GM19351 (cell line): ENCODE results near the gene SLC24A4.

Experiments used
- ATAC-seq: cut with Tn5 transposase; IDR thresholded peaks from one replicate; pipeline ENCODE4 v1.9.1; 2021; ENCODE audit warnings: mild to moderate bottlenecking, moderate library complexity; ENCODE audit not compliant: unreplicated experiment

Gene SLC24A4

DNA sequence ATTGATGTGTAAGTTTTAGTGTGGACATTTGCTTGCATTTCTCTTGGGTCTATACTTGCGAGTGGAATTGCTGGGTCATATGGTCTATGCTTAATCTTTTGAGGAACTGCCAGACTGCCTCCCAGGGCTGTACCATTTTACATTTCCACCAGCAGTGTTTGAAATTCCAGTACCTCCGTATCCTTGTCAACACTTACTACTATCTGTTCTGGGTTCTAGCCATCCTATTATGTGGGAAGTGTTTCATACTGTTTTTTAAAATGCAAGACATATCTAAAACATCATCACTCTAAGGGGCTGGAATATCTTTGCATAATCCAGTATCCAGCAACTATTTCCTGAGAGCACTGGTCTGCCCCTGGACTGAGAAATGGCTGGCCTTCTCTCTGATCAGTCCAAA, 110.4 kb downstream of the SLC24A4 start:
- ATAC-seq, result no peak

DNA sequence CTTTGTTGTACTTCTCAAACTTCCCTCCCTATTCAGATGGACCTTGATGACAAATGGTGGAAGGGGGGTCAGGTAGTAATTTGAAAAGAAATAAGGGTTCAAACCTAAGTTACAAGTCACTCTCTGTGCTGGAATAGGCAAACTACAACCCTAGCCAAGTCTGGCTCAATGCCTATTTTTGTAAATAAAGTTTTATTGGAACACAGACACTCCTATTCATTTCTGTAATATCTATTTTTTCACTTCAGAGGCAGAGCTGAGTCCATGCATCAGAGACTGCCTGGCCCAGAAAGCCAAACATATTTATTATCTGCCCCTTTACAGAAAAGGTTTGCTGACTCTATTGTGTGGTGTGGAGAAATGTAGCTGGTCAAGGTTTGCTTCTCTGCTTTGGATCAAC, 112.2 kb downstream of the SLC24A4 start:
- no peak for ATAC-seq

DNA sequence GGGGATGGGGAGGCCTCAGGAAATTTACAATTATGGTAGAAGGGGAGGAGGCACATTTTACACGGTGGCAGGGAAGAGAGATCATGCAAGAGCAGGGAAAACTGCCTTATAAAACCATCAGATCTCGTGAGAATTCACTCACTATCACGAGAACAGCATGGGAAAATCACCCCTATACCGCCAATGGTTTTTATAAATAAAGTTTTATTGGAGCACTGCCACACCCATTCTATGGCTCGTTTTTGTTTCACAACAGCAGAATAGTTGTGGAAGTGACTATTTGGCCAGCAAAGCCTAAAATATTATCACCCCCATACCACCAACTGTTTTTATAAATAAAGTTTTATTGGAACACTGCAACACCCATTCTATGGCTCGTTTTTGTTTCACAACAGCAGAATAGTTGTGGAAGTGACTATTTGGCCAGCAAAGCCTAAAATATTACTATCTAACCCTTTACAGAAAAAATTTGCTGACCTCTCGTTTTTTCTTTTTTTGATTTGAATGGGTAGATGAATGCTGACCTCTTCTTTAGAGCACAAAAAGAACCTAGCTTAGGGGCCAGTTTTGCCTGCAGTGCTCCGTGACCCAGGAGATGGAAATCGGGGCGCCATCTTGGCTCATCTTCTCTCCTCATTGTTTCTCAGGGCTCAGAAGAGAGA, 113.3 kb downstream of the SLC24A4 start:
- ATAC-seq, result no peak

DNA sequence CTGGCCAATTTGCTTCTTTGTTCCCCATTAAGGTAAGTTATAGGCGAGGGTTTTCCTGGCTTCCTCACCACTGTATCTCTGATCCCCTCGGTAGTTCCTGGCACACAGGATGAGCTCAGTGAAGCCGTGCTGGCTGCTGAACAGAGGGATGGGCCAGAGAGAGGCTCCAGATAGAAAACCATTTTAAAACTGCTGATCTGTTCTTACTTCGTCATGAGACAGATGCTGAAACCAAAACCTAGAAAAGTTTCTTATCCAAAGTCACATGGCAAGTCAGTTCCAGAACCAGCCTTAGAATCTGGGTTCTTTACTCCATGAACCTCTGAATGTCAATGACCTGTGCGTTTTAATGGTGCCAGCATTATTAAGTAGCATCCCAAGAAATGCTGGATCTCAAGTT, 114.3 kb downstream of the SLC24A4 start:
- ATAC-seq, result no peak

DNA sequence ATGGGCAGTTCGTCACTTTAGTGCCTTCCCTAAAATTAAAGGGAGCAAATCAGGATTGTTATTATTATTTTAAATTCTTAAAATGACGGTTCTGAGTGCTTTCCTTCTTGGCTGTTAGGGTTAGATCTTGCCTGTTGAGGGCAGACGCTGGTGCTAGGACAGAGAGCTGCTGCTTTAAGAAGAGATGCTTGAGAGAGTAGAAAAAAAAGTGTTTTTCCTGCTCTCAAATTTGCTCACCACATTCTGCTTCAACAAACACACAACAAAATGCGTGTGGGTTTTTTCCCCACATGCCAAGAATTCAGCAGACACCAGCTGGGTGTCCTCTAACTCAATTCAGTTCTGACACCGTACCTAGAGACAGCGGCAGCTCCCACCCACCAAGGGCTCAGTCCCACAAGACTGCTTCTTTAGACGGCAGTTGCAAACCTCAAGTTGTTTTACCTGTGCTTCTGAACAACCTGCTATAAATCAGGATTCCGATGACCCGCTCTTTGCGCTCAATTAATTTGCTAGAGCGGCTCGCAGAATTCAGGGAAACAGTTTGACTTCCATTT, 114.8 kb downstream of the SLC24A4 start:
- ATAC-seq, result no peak

DNA sequence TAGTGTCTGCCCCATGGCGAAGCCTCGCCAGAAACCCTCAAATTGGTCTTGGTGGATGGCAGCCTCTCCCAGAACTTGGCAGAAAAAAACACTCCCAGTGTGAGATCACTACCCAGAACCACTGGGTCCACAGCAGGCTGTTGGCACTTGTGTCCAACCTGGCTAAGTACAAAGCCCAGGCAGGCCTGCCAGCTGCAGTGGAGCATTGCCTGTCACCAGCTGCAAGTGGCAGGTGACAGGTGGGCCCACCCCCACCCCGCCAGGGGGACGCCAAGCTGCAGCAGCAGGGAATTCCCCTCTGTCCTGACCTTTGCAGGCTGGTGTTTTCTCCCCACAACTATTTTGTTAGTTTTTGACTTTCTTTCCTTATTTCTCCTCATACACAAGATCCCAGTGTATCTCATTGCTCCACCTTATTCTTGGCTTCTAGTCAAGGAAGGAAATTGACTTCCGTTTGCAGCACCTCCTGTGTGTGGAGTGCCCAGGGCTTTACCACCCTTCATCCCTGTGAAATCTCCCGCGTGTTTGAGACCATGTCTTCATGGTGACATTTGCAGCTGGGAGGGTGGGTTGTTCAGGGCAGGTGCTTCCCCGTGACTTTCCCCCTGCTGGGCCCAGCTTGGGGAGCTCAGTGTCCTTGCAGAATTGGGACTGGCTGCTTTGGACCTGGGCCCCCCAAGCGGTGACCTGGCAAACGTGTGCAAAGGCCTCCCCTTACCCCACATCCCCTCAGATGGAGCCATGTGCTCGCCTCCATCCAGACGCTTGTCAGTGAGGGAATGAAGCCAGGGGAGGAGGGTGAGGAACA, 116.8 kb downstream of the SLC24A4 start:
- no peak for ATAC-seq

DNA sequence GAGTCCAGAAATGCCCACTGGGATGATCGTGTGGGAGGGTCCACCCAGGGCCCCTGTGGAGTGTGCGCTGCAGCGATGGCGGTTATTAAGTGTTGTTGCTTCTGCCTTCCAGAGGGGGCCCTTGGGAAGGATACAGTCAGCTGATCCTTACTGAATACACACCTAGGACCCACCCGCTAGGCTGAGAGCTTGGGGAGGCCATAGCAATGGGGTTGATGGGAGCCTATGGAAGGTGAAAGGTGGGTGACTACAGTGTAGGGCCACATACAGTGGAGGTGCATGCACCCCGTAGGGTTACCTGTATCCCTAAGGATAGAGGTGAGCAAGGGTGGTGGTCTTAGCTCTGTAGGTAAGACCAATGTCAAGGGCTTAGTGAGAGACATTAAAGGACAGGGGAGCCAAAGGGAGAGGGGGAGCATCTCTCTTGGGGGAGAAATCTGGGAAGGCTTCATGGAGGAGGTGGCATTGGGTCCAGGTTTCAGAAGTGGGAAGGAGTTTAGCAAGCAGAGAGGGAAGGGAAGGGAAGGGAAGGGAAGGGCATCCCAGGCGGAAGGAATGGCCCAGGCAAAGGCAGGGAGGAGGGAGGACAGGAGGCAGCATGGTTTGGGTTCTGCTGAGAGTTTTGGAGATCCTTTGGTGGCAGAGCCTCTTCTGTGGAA, 117.5 kb downstream of the SLC24A4 start:
- no peak for ATAC-seq

DNA sequence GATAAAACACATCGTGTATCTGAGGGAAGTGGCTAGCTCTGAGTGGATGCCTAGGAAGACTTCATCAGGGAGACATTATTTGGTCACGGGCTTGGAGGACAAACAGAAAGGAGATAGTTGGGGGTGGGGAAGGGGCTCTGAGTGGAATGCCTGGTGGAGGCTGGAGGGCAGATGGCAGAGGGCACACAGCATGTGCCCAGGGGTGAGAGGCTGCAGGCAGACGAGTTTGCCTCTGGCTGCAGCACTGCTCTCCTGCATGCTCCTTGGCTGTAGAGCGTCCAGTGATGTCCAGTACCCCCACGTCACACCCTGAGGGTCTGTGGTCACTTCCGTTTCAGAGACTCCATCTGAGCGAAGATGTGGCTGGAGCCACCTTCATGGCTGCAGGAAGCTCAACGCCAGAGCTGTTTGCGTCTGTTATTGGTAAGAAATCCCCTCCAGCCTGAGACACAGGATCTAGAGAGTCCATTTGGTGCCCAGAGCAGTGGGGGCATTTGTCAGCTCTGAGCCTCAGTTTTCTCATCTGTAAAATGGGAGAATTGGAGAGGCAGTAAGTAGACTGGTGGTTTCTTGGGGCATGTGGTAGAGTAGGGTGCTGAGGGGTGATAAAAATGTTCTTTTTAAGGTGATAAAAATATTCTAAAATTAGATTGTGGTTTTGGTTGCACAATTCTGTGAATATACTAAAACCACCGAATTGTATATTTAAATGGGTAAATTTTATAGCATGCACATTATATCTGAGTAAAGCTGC, 119.0 kb downstream of the SLC24A4 start:
- no peak for ATAC-seq

DNA sequence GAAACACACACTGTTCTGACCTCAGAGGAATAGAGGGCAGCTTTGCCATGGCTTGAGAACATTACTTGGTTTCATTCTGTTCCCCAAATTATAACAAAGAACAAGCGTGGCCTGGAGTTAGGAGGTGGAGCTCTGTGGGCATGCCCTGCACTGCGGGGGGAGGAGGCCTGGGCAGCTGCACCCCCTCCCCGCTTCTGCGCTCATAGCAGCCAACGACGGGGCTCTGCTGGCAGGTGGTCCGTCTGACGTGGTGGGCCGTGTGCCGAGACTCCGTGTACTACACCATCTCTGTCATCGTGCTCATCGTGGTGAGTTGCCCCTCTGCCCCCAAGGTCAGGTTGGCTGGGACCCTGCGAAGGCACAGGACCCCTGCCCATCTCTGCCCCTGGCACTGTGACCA, 120.2 kb downstream of the SLC24A4 start:
- no peak for ATAC-seq

DNA sequence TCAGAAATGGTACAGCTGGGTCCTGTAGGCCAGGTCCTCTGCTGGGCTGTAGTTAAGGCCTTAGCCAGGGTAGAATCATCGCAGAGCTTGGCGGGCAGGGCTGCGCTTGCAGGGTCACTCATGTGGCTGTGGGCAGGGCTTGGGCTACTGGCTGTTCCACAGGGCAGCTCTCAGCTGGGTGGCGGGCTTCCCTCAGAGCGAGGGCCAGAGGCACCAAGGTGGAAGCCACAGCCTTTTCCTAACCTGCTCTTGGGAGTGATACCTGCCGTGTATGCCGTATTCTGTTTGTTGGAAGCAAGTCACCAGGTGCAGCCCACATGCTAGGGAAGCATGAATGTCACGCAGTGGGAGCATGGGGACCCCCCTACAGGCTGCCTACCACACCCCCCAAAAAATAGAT, 120.8 kb downstream of the SLC24A4 start:
- no peak for ATAC-seq

DNA sequence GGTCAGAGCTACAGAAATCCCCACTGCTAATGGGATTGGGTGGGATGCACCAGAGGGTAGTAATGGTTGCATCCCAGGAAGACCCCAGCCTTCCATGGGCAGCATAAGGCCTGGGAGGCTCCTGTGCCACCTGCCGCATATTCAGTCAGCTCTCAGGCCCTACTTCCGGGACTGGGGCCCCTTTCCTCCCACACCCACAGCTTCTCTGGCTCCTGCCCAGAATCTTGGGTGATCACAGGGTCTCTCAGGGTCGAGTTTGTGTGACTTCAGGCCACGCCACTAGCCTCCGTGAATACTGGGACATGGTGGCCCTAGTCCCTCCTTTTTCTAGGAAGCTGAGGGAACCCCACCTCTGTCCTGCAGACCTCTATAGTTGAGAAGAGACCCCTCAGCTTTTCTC, 123.8 kb downstream of the SLC24A4 start:
- ATAC-seq, result no peak

DNA sequence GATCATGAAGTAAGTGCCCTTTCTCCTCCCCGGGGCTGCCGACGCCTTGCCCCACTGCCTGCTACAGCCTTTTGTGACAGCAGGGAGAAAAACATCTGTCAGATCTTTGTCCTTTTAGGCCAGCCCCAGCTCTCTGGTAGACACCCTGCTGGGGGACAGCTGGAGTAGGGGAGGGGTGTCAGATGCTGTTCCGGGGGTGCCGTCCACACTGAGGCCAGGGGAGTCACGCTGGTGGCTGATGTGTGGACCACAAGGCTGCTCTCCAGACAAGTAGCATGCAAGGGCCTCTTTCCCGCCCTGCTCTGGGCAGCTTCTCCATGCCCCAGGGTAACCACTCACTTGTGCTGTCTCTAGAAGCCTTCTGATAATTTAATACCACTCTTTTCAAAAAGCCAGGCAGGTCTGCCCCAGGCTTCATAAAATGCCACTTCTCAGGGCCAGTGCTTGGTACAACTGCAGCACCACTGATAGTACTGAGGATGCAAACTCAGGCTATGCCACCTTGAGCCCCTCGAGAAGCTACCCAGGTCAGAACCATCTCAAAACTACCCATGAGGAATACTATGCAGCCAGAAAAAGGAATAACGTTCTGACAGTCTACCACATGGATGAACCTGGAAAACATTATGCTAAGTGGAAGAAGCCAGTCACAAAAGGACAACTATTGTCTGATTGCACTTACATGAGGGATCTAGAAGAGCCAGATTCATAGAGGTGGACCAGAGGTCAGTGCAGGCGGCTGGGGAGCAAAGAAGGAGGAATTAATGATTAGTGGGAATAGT, 124.6 kb downstream of the SLC24A4 start:
- no peak for ATAC-seq

DNA sequence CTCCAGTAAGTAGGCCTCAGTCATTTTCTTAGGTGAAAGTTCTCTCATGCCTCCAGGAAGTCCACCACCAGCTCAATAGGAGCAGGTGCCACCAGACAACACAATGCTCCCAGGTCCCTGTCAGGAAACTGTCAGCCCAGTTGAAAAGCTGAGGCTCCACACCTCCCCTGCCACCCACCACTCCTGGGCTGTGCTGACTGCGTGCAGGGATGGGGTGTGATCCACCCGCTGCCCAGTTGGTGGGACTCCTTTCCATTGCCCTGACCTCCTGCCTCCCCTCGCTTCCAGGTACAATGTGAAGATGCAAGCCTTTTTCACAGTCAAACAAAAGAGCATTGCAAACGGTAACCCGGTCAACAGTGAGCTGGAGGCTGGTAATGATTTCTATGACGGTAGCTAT, 125.8 kb downstream of the SLC24A4 start:
- no peak for ATAC-seq

DNA sequence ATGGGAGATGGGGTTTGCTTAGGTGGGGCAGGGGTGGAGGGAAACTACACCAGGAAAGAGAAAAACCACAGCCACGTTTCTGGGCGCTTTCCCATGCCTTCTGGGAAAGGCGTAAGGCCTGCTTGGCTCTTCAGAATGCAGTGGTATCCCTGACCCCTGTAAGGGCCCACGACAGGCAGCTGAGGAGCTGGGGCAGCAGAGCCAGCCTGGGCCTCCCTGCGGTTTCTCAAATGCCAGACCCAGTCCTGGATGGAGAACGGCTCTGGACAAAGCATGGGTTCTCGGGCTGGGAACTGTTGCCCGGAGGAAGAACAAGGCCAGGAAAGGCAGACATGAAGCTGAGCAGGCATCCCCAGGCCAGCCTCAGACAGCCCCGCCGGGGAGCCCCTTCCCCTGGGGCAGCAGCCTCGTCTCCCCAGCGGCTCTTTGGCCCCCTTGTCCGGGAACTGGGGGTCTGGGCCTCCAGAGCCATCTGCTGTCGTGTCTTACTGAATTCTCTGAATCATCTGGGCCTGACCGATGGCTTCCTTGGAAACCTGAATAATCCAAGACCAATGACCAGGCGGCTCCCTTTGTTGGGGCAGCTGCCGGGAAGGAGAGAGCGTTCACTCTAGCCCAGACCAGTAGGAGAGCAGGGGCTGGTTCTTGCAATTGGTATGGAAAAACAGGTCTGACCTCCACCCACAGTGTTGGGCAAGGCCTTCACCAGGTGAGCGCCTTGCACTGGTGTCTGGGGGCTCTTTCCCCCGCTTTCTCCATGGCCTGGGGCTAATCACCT, 126.6 kb downstream of the SLC24A4 start:
- no peak for ATAC-seq

DNA sequence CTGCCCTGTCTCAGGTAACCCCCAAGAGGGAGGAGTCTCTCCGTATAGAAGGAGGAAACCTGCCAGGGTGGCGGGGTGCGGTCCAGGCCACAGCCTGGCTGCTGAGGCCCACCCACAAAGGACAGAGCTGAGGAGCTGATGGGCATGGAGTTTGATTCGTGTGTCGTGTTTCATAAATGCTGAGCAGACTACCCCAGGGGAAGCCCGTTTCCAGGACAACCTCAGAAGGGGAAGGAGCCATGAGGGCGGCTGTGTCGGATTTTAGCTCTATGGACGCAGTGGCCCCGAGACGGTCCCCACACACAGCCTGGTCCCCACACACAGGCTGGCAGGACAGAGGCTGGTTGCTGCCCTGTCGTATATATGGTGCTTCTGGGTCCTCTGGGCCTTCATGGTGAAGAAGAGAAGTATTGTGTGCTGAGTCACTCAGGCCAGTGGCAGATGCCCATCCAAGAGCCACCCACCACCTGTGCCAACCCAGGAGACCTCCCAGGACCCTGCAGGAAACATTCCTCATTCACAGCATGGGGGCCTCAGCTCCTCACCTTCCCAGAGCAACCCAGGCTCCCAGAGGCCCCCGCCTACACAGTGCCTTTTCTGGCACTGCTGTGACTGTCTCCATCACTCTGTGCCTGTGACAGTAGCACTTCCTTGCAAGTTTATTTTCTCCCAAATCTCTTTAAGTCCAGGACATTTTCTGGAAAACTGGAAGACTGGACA, 127.5 kb downstream of the SLC24A4 start:
- ATAC-seq, result no peak

DNA sequence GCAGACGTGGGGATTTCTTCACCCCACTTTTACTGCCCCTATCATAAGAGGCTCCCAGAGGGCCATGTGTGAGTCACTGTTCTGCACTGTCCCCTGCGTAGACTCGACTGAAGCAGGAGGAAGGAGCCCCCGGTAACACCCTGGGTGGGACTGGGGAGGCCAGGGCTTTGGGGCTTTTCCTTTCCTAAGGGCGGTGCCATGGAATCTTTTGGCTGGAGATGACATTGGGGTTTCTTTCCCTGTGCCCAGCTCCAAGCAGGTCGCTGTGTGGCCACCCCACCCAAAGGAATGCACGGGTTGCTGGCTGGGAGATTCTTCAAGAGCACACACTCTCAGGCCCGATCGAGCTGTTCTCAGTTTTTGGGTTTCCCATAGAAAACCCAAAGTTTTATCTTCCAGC, 128.3 kb downstream of the SLC24A4 start:
- ATAC-seq, result no peak

DNA sequence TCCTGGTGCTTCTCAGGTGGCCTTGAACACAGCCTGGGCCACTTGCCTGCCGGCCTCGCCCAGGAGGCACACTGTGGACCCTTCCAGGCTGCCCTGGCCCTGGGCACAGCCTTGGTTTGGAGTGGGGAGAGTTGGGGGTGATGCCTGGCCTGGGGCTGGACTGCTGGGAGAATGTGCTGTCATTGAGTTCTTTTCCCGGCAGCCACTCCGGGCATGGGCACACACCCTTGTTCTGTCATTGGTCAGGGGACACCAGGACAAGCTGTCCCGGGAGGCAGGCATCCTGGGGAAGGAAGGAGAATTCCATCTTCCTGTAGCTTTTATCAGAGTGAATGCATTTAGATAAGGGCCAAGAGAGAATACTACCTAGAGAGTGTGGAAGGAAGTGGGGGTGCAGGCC, 128.8 kb downstream of the SLC24A4 start:
- no peak for ATAC-seq

DNA sequence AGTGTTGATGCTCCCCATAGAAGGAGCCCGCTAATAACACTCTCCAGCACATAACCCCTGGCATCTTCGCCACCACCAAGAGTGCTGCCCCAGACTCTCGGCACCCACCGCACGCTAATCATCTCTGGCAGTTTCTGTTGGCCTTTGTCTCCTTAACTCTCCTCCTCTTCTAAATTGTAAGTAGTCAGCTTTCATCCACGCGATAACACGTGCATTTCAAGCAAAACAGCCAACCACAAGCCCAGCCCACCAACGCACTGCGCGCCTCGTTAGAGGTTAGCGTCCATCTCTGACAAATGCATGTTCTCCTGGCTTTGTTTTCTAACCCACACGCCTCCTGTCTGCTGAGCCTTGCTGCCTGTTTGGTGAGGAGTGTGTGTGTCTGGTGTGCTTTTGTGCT, 129.5 kb downstream of the SLC24A4 start:
- ATAC-seq, result no peak

DNA sequence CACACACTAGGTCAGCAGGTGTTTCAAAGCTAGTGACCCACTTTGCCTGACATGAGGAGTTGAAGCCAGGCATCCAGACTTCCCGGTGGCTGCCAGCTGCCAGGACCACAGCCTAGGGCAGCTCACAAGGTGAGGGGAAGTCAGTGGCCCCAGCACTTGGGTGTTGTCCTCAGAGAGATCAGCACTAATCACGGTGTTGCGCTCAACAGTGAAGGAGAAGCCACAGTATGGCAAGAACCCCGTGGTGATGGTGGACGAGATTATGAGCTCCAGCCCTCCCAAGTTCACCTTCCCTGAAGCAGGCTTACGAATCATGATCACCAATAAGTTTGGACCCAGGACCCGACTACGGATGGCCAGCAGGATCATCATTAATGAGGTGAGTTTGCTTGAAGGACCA, 130.7 kb downstream of the SLC24A4 start:
- no peak for ATAC-seq
